HG03135 (cell line): Measurements from ENCODE around the gene FXYD7.

Source experiments
- ATAC-seq: cut with Tn5 transposase; IDR thresholded peaks from one replicate; pipeline ENCODE4 v1.9.1; 2021; ENCODE audit warnings: mild to moderate bottlenecking, moderate library complexity; ENCODE audit not compliant: unreplicated experiment

Gene FXYD7

GRCh38 chr19:35162471-35163326, 19.6 kb downstream of the FXYD7 start:
- no peak for ATAC-seq

- ATAC-seq = no peak
Measured at GRCh38 chr19:35164418-35164817, 21.4 kb downstream of the FXYD7 start.

GRCh38 chr19:35165200-35166058, 22.4 kb downstream of the FXYD7 start:
- ATAC-seq = no peak

GRCh38 chr19:35166100-35167063, 23.3 kb downstream of the FXYD7 start:
- no peak for ATAC-seq

- ATAC-seq = no peak
Measured at GRCh38 chr19:35167251-35168119, 24.4 kb downstream of the FXYD7 start.

GRCh38 chr19:35168196-35168595, 25.1 kb downstream of the FXYD7 start:
- no peak for ATAC-seq

- ATAC-seq = no peak
Measured at GRCh38 chr19:35169221-35169995, 26.4 kb downstream of the FXYD7 start.

- ATAC-seq = no peak
Measured at GRCh38 chr19:35170359-35171061, 27.5 kb downstream of the FXYD7 start.

GRCh38 chr19:35171730-35172129, 28.7 kb downstream of the FXYD7 start:
- ATAC-seq = no peak

GRCh38 chr19:35174226-35174625, 31.2 kb downstream of the FXYD7 start:
- no peak for ATAC-seq

GRCh38 chr19:35176181-35176570, 33.1 kb downstream of the FXYD7 start:
- no peak for ATAC-seq

GRCh38 chr19:35177377-35178274, 34.6 kb downstream of the FXYD7 start:
- no peak for ATAC-seq

- no peak for ATAC-seq
Measured at GRCh38 chr19:35178701-35179100, 35.6 kb downstream of the FXYD7 start.

- ATAC-seq = no peak
Measured at GRCh38 chr19:35179830-35180229, 36.8 kb downstream of the FXYD7 start.

- ATAC-seq = no peak
Measured at GRCh38 chr19:35181387-35181786, 38.3 kb downstream of the FXYD7 start.

GRCh38 chr19:35184267-35184666, 41.2 kb downstream of the FXYD7 start:
- ATAC-seq = no peak

GRCh38 chr19:35184884-35185283, 41.8 kb downstream of the FXYD7 start:
- ATAC-seq = no peak
